HL-60 (cell line): ENCODE measurements around the gene TMPRSS11A.

Source experiments
- DNase-seq, 2 experiments: peaks; one replicate each; pipeline ENCODE4 v3.0.0-alpha.2; 2010 to 2020; ENCODE audit warnings: low read depth in 1 of 2, low spot score in 1 of 2
- H3K27ac ChIP-seq: fragments of 250-450 bp; sonication (Bioruptor Pico); replicated peaks from 2 replicates; pipeline ENCODE4 v1.5.1; 2020; ENCODE audit warnings: mild to moderate bottlenecking, moderate library complexity
- H3K27me3 ChIP-seq: fragments of 250-450 bp; sonication (Bioruptor Pico); 2 replicates; pipeline ENCODE4 v1.5.1; 2021; ENCODE audit warnings: mild to moderate bottlenecking, moderate library complexity; ENCODE audit not compliant: insufficient read depth, poor library complexity, severe bottlenecking
- H3K4me3 ChIP-seq: replicated peaks from 2 replicates; pipeline ENCODE4 v1.5.1; 2011; ENCODE audit warnings: mild to moderate bottlenecking, control low read depth, low read length; ENCODE audit not compliant: insufficient read depth
- GABPA ChIP-seq: IDR thresholded peaks from 2 replicates; pipeline ENCODE4 v1.6.1; 2012; ENCODE audit warnings: low read depth
- POLR2AphosphoS5 ChIP-seq: IDR thresholded peaks from 2 replicates; pipeline ENCODE4 v1.6.1; 2012; ENCODE audit warnings: low read depth
- SPI1 ChIP-seq: IDR thresholded peaks from 2 replicates; pipeline ENCODE4 v1.6.1; 2012; ENCODE audit warnings: low read depth, mild to moderate bottlenecking, borderline replicate concordance
- TF ChIP-seq, protein P1 (sequence below): IDR thresholded peaks from 2 replicates; pipeline ENCODE4 v1.6.1; 2012; ENCODE audit warnings: low read depth; ENCODE audit not compliant: insufficient replicate concordance
- TF ChIP-seq, protein P2 (sequence below): IDR thresholded peaks from one replicate; pipeline ENCODE4 v1.5.1; 2011; ENCODE audit warnings: low read length, control low read depth, inconsistent platforms; ENCODE audit not compliant: insufficient read depth

The TMPRSS11A gene

DNA sequence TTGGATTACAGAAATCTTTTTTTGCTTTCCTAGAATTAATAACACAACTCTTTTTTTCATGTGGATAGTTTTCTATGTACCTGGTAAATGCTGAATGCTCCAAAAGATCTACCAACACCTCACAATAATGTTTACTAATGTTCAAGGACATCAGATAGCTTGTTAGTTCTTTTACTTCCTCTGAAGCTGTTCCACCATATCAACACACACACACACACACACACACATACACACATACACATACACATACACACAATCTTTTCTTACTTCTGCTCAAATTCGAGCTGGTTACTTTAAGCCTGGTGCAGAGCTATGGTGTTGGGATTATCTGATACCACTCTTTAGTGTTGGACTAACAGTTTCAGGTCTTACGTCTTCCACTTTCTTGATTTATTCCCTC is 51.2 kb downstream of the TMPRSS11A start:
- H3K27me3 ChIP-seq, result no peaks in the 10 kb centered on the region
- TF ChIP-seq, protein P1, sequence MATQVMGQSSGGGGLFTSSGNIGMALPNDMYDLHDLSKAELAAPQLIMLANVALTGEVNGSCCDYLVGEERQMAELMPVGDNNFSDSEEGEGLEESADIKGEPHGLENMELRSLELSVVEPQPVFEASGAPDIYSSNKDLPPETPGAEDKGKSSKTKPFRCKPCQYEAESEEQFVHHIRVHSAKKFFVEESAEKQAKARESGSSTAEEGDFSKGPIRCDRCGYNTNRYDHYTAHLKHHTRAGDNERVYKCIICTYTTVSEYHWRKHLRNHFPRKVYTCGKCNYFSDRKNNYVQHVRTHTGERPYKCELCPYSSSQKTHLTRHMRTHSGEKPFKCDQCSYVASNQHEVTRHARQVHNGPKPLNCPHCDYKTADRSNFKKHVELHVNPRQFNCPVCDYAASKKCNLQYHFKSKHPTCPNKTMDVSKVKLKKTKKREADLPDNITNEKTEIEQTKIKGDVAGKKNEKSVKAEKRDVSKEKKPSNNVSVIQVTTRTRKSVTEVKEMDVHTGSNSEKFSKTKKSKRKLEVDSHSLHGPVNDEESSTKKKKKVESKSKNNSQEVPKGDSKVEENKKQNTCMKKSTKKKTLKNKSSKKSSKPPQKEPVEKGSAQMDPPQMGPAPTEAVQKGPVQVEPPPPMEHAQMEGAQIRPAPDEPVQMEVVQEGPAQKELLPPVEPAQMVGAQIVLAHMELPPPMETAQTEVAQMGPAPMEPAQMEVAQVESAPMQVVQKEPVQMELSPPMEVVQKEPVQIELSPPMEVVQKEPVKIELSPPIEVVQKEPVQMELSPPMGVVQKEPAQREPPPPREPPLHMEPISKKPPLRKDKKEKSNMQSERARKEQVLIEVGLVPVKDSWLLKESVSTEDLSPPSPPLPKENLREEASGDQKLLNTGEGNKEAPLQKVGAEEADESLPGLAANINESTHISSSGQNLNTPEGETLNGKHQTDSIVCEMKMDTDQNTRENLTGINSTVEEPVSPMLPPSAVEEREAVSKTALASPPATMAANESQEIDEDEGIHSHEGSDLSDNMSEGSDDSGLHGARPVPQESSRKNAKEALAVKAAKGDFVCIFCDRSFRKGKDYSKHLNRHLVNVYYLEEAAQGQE, result no peak
- TF ChIP-seq, protein P2, sequence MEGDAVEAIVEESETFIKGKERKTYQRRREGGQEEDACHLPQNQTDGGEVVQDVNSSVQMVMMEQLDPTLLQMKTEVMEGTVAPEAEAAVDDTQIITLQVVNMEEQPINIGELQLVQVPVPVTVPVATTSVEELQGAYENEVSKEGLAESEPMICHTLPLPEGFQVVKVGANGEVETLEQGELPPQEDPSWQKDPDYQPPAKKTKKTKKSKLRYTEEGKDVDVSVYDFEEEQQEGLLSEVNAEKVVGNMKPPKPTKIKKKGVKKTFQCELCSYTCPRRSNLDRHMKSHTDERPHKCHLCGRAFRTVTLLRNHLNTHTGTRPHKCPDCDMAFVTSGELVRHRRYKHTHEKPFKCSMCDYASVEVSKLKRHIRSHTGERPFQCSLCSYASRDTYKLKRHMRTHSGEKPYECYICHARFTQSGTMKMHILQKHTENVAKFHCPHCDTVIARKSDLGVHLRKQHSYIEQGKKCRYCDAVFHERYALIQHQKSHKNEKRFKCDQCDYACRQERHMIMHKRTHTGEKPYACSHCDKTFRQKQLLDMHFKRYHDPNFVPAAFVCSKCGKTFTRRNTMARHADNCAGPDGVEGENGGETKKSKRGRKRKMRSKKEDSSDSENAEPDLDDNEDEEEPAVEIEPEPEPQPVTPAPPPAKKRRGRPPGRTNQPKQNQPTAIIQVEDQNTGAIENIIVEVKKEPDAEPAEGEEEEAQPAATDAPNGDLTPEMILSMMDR, result no peak
- TF ChIP-seq POLR2AphosphoS5 (no peak), GABPA (no peak), SPI1 (no peak)
- no peak for DNase-seq
- no peak overlapping the region for H3K27ac ChIP-seq
- no peak overlapping the region for H3K4me3 ChIP-seq

DNA sequence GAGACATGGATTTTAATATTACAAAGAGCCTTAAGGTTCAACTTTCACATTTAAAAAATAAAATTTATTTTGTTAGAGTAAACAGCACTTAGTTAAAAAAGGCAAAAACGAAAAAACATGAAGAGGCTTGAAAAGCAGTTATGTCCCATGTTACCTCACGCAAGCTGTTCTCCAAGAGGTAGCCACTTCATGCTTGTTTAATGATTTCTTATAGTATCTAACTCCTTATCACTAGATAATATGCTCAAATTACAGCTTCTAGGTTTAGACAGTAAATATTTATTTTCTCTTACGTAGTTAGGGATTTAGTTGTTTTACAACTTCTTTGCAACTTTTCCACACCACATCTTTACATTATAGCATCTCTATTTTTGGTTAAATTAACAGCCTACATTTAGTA is 51.7 kb downstream of the TMPRSS11A start:
- DNase-seq, result no peak
- no peaks in the 10 kb centered on the region for H3K27me3 ChIP-seq
- no peak overlapping the region for H3K27ac ChIP-seq
- H3K4me3 ChIP-seq, result no peak overlapping the region
- TF ChIP-seq, protein P2, result no peak
- TF ChIP-seq GABPA (no peak), POLR2AphosphoS5 (no peak), SPI1 (no peak)
- TF ChIP-seq, protein P1, result no peak

DNA sequence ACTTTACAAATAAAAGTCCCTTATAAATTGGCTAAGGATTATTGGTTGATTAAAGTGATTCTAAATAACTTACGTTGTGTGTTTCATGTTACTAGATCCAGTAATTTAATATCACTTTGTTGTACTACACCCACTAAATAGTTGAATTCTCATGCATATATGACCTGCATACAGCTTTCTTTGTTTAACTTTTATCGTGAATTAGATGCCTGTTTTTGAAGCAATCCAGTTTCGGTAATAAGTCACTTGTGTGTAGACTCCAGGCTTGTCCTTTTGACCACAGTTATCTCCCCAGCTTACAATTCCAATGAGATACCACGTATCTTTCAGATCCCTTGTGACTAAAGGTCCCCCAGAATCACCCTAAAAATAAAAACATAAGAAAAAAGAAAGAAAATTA is 52.2 kb downstream of the TMPRSS11A start:
- Histone ChIP-seq H3K4me3 (no peak overlapping the region), H3K27me3 (no peaks in the 10 kb centered on the region), H3K27ac (no peak overlapping the region)
- TF ChIP-seq GABPA (no peak), SPI1 (no peak), POLR2AphosphoS5 (no peak)
- TF ChIP-seq, protein P1, result no peak
- TF ChIP-seq, protein P2, result no peak
- DNase-seq, result no peak
